ENCODE results near the gene CHRNG.

CHRNG gene

GRCh38 chr2:232584238-232584637 is 44.7 kb downstream of the CHRNG start:
- Histone ChIP-seq H3K36me3 (ENCODE audit: control insufficient read depth, insufficient read depth, low read length) (no peaks in the 10 kb centered on the region), H2BK15ac (replicated peaks; ENCODE audit: low read depth) (no peak overlapping the region), H3K27ac (ENCODE audit: low read depth, low read length) (no peak overlapping the region), H3K4me2 (ENCODE audit: low read length) (no peak overlapping the region), H3K23ac (ENCODE audit: low read length) (no peak overlapping the region), H3K18ac (ENCODE audit: low read length) (no peak overlapping the region), H3K4me1 (ENCODE audit: control insufficient read depth, low read depth, low read length) (no peaks in the 10 kb centered on the region), H2BK5ac (ENCODE audit: low read length) (no peak overlapping the region), H2BK120ac (ENCODE audit: low read depth, low read length) (no peak overlapping the region), H4K5ac (ENCODE audit: low read length) (no peak overlapping the region), H4K8ac (ENCODE audit: low read depth, low read length) (no peak overlapping the region), H3K9ac (ENCODE audit: low read length) (no peak overlapping the region), H3K4ac (ENCODE audit: low read depth, low read length) (no peak overlapping the region), H3K79me1 (ENCODE audit: low read length) (no peaks in the 10 kb centered on the region), H3K4me3 (ENCODE audit: low read length) (no peak overlapping the region), H3K27me3 (ENCODE audit: insufficient read depth, low read length, poor library complexity) (no peaks in the 10 kb centered on the region), H3K79me2 (ENCODE audit: control insufficient read depth, insufficient read depth, low read length) (no peaks in the 10 kb centered on the region), H3K56ac (ENCODE audit: low read length) (no peak overlapping the region), H2AK5ac (ENCODE audit: low read length) (no peak overlapping the region)
- no peak for DNase-seq
- WGBS (ENCODE audit: extremely low coverage, insufficient coverage, low lambda C conversion rate) = no CpG with 5 or more reads among the region's 6 CpGs

GRCh38 chr2:232586943-232587505 is 47.5 kb downstream of the CHRNG start:
- Histone ChIP-seq H3K18ac (ENCODE audit: low read length) (no peak overlapping the region), H3K4me1 (ENCODE audit: control insufficient read depth, low read depth, low read length) (no peaks in the 10 kb centered on the region), H3K27me3 (ENCODE audit: insufficient read depth, low read length, poor library complexity) (no peaks in the 10 kb centered on the region), H3K79me1 (ENCODE audit: low read length) (no peaks in the 10 kb centered on the region), H2BK120ac (ENCODE audit: low read depth, low read length) (no peak overlapping the region), H3K4me3 (ENCODE audit: low read length) (no peak overlapping the region), H3K36me3 (ENCODE audit: control insufficient read depth, insufficient read depth, low read length) (no peaks in the 10 kb centered on the region), H3K4ac (ENCODE audit: low read depth, low read length) (no peak overlapping the region), H3K79me2 (ENCODE audit: control insufficient read depth, insufficient read depth, low read length) (no peaks in the 10 kb centered on the region), H4K5ac (ENCODE audit: low read length) (no peak overlapping the region), H3K23ac (ENCODE audit: low read length) (no peak overlapping the region), H2AK5ac (ENCODE audit: low read length) (no peak overlapping the region), H2BK15ac (replicated peaks; ENCODE audit: low read depth) (no peak overlapping the region), H3K9ac (ENCODE audit: low read length) (no peak overlapping the region), H3K56ac (ENCODE audit: low read length) (peak overlapping the region; percentile 34), H3K27ac (ENCODE audit: low read depth, low read length) (no peak overlapping the region), H4K8ac (ENCODE audit: low read depth, low read length) (no peak overlapping the region), H2BK5ac (ENCODE audit: low read length) (no peak overlapping the region), H3K4me2 (ENCODE audit: low read length) (no peak overlapping the region)
- no peak for DNase-seq
- WGBS (ENCODE audit: extremely low coverage, insufficient coverage, low lambda C conversion rate) = no CpG with 5 or more reads among the region's 5 CpGs

- no peak overlapping the region for H3K23ac ChIP-seq (ENCODE audit: low read length)
- no CpG with 5 or more reads among the region's 7 CpGs for WGBS (ENCODE audit: extremely low coverage, insufficient coverage, low lambda C conversion rate)
- no peak for DNase-seq
Observed at GRCh38 chr2:232587512-232587911, 48.0 kb downstream of the CHRNG start.

GRCh38 chr2:232588031-232588430 is 48.5 kb downstream of the CHRNG start:
- Histone ChIP-seq H4K8ac (ENCODE audit: low read depth, low read length) (no peak overlapping the region), H3K36me3 (ENCODE audit: control insufficient read depth, insufficient read depth, low read length) (no peaks in the 10 kb centered on the region), H2BK120ac (ENCODE audit: low read depth, low read length) (no peak overlapping the region), H3K18ac (ENCODE audit: low read length) (no peak overlapping the region), H4K5ac (ENCODE audit: low read length) (no peak overlapping the region), H3K4me2 (ENCODE audit: low read length) (no peak overlapping the region), H3K4ac (ENCODE audit: low read depth, low read length) (no peak overlapping the region), H2BK15ac (replicated peaks; ENCODE audit: low read depth) (no peak overlapping the region), H2AK5ac (ENCODE audit: low read length) (no peak overlapping the region), H3K27me3 (ENCODE audit: insufficient read depth, low read length, poor library complexity) (no peaks in the 10 kb centered on the region), H2BK5ac (ENCODE audit: low read length) (no peak overlapping the region), H3K4me1 (ENCODE audit: control insufficient read depth, low read depth, low read length) (no peaks in the 10 kb centered on the region), H3K9ac (ENCODE audit: low read length) (no peak overlapping the region), H3K79me2 (ENCODE audit: control insufficient read depth, insufficient read depth, low read length) (no peaks in the 10 kb centered on the region), H3K23ac (ENCODE audit: low read length) (no peak overlapping the region), H3K79me1 (ENCODE audit: low read length) (no peaks in the 10 kb centered on the region), H3K4me3 (ENCODE audit: low read length) (no peak overlapping the region), H3K27ac (ENCODE audit: low read depth, low read length) (no peak overlapping the region), H3K56ac (ENCODE audit: low read length) (no peak overlapping the region)
- DNase-seq = no peak
- no CpG with 5 or more reads among the region's 8 CpGs for WGBS (ENCODE audit: extremely low coverage, insufficient coverage, low lambda C conversion rate)

More at GRCh38 chr2:232587512-232587911, 48.0 kb downstream of the CHRNG start:
- no peak overlapping the region for H3K4ac ChIP-seq (ENCODE audit: low read depth, low read length)
- no peak overlapping the region for H3K4me2 ChIP-seq (ENCODE audit: low read length)
- no peak overlapping the region for H3K27ac ChIP-seq (ENCODE audit: low read depth, low read length)
- H3K4me3 ChIP-seq (ENCODE audit: low read length) = no peak overlapping the region
- H3K4me1 ChIP-seq (ENCODE audit: control insufficient read depth, low read depth, low read length) = no peaks in the 10 kb centered on the region
- no peak overlapping the region for H2BK120ac ChIP-seq (ENCODE audit: low read depth, low read length)
- H3K27me3 ChIP-seq (ENCODE audit: insufficient read depth, low read length, poor library complexity) = no peaks in the 10 kb centered on the region
- no peak overlapping the region for H4K8ac ChIP-seq (ENCODE audit: low read depth, low read length)
- H3K18ac ChIP-seq (ENCODE audit: low read length) = no peak overlapping the region
- no peak overlapping the region for H3K56ac ChIP-seq (ENCODE audit: low read length)
- no peaks in the 10 kb centered on the region for H3K36me3 ChIP-seq (ENCODE audit: control insufficient read depth, insufficient read depth, low read length)
- no peak overlapping the region for H2BK15ac ChIP-seq (replicated peaks; ENCODE audit: low read depth)
- no peak overlapping the region for H3K9ac ChIP-seq (ENCODE audit: low read length)
- no peak overlapping the region for H2AK5ac ChIP-seq (ENCODE audit: low read length)
- no peak overlapping the region for H2BK5ac ChIP-seq (ENCODE audit: low read length)
- no peaks in the 10 kb centered on the region for H3K79me1 ChIP-seq (ENCODE audit: low read length)
- H3K79me2 ChIP-seq (ENCODE audit: control insufficient read depth, insufficient read depth, low read length) = no peaks in the 10 kb centered on the region
- no peak overlapping the region for H4K5ac ChIP-seq (ENCODE audit: low read length)

GRCh38 chr2:232588680-232589585 is 49.4 kb downstream of the CHRNG start:
- Histone ChIP-seq H3K4ac (ENCODE audit: low read depth, low read length) (no peak overlapping the region), H3K27ac (ENCODE audit: low read depth, low read length) (no peak overlapping the region), H4K8ac (ENCODE audit: low read depth, low read length) (no peak overlapping the region), H3K79me1 (ENCODE audit: low read length) (no peaks in the 10 kb centered on the region), H3K4me3 (ENCODE audit: low read length) (no peak overlapping the region), H3K4me2 (ENCODE audit: low read length) (no peak overlapping the region), H2BK15ac (replicated peaks; ENCODE audit: low read depth) (no peak overlapping the region), H2BK120ac (ENCODE audit: low read depth, low read length) (no peak overlapping the region), H3K27me3 (ENCODE audit: insufficient read depth, low read length, poor library complexity) (no peaks in the 10 kb centered on the region), H3K56ac (ENCODE audit: low read length) (no peak overlapping the region), H3K23ac (ENCODE audit: low read length) (no peak overlapping the region), H3K4me1 (ENCODE audit: control insufficient read depth, low read depth, low read length) (no peaks in the 10 kb centered on the region), H3K18ac (ENCODE audit: low read length) (no peak overlapping the region), H3K9ac (ENCODE audit: low read length) (no peak overlapping the region), H2AK5ac (ENCODE audit: low read length) (no peak overlapping the region), H3K36me3 (ENCODE audit: control insufficient read depth, insufficient read depth, low read length) (no peaks in the 10 kb centered on the region), H2BK5ac (ENCODE audit: low read length) (no peak overlapping the region), H3K79me2 (ENCODE audit: control insufficient read depth, insufficient read depth, low read length) (no peaks in the 10 kb centered on the region), H4K5ac (ENCODE audit: low read length) (no peak overlapping the region)
- no CpG with 5 or more reads among the region's 18 CpGs for WGBS (ENCODE audit: extremely low coverage, insufficient coverage, low lambda C conversion rate)
- no peak for DNase-seq
